Fibroblast of the aortic adventitia (primary cell): ENCODE data around the gene SPTBN1. TPM values are rescaled to one million over a fixed set of nuclear protein-coding genes. Genes with fewer than 3 reads are reported as not detected.

Source experiments
- DNase-seq: peaks from one replicate; pipeline ENCODE4 v3.0.0-alpha.2; 2010; ENCODE audit warnings: low read depth
- H3K4me3 ChIP-seq: 2 replicates; pipeline ENCODE4 v1.5.1; 2011; ENCODE audit warnings: low read depth, mild to moderate bottlenecking, control low read depth, low read length, moderate library complexity
- total RNA-seq: library from RNA; depleted of rRNA; stranded (reverse); fragments of >200 nt; gene quantifications from 2 replicates; pipeline ENCODE4 v1.2.3, GENCODE V29; 2012; ENCODE audit warnings: low replicate concordance
- TF ChIP-seq, protein P1 (sequence below): IDR thresholded peaks from 2 replicates; pipeline ENCODE4 v1.5.1; 2011; ENCODE audit warnings: mild to moderate bottlenecking, low read length, control low read depth, inconsistent platforms; ENCODE audit not compliant: insufficient read depth

The SPTBN1 gene
- total RNA-seq, 1 donor: 293 TPM

DNA sequence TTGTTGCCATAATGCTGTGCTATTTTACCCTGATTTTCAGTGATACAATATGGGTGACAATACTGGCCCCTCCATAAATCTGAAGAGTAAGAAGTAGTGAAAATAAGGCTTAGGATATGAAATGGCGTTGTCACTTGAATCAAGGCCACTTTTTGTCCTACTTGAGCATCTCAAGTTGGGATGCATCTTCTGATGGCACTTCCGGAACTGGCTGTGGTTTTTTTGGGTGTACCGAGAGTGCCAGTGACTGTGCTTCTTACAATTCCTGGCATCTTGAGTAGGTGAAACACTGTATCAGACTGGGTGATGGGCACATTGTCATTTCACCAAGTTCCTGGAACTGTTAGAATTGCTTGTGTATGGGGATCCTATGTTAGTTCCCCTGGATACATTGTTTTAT is 214.9 kb downstream of the SPTBN1 start:
- DNase-seq: no peak
- TF ChIP-seq, protein P1, sequence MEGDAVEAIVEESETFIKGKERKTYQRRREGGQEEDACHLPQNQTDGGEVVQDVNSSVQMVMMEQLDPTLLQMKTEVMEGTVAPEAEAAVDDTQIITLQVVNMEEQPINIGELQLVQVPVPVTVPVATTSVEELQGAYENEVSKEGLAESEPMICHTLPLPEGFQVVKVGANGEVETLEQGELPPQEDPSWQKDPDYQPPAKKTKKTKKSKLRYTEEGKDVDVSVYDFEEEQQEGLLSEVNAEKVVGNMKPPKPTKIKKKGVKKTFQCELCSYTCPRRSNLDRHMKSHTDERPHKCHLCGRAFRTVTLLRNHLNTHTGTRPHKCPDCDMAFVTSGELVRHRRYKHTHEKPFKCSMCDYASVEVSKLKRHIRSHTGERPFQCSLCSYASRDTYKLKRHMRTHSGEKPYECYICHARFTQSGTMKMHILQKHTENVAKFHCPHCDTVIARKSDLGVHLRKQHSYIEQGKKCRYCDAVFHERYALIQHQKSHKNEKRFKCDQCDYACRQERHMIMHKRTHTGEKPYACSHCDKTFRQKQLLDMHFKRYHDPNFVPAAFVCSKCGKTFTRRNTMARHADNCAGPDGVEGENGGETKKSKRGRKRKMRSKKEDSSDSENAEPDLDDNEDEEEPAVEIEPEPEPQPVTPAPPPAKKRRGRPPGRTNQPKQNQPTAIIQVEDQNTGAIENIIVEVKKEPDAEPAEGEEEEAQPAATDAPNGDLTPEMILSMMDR: no peak
- no peak overlapping the region for H3K4me3 ChIP-seq

DNA sequence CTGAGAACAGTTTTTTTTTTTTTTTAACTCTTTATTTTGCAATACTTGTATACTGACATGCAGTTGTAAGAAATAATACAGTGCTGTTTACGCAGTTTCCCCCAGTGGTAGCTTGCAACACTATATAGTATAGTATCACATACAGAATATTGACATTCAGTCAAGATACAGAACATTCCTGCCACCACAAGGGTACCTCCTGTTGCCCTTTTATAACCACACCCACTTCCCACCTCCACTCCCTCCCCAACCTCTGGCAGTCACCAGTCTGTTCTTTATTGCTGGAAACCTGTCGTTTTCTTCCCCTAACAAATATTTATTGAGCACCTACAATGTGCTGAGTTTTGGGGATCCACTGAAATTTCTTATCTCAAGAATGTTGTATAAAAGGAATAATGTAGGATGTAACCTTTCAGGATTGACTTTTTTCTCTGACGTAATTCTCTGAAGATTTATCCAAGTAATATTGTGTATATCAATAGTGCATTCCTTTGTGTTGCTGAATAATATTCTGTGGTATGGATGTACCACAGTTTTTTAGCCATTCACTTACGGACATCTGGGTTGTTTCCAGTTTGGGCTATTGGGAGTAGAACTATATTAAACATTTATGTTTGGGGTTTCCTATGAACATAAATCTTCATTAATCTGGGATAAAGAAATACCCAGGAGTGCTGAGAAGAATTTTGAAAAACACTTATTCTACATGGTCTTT is 215.9 kb downstream of the SPTBN1 start:
- TF ChIP-seq, protein P1: no peak
- peak; percentile 68 for DNase-seq
- H3K4me3 ChIP-seq: no peak overlapping the region

DNA sequence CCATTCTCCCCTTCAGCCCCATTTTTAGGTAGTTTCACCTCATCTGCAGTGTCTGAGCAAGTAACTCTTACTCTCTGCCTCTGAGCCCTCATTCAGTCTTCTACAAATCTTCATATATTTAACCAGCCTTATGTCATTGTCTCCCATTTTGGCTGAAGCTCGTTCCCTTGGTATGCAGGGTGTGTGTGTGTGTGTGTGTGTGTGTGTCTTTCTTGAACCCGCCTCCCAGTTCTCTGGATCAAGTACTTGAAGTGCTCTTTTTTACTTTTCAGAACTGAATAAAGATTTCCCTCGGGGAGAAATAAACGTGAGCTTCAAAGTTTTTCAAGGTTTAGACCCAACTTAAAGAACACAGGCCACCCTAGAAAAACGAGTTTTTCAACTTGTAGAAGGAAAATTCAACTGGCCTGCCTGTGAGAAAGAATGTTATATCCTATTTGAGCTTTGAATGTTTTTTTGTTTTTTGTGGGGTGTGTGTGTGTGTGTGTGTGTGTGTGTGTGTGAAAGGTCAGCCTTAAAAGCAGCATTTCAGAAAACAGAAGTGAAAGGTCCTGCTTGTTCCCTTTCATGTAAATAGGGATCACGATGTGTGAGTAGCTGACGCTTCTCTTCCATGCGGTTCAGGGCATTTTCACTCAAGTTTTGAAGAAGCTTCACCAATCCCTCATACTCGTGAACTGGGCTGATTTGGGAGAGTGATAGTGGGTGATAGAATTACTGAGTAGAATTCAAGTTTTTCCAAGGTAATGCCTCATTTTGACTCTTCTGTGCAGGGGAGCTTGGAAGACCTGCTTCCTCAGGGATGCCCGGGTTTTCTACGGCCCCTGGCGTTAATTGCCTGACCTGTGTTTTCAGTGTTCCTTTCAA is 216.7 kb downstream of the SPTBN1 start:
- DNase-seq: peak; percentile 60
- H3K4me3 ChIP-seq: no peak overlapping the region
- TF ChIP-seq, protein P1: no peak

DNA sequence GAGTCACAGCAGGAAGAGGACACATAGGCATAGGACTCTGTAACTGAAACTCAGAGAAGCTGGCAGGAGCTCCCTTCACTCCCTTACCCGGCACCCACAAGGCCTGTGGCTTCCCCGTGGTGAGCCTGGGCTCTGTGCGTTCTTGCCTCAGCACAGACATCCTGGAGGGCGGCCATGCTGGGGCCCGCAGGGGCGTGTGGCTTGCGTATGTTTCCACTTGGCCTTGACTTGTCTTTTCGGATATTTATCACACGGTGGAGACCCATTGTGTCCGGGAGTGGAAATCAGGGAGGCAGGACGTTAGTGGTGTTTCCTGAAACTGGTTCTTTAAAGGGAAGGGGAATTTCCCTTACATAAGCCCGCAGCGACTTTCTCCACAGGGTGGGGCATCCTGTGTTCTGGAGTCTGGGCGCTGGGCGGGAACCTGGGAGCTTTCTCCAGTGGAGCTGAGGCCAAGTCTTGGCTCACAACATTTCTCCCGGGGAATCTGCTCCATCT is 217.4 kb downstream of the SPTBN1 start:
- H3K4me3 ChIP-seq: peak overlapping the region; percentile 18
- peak; percentile 94 for DNase-seq
- TF ChIP-seq, protein P1: no peak

DNA sequence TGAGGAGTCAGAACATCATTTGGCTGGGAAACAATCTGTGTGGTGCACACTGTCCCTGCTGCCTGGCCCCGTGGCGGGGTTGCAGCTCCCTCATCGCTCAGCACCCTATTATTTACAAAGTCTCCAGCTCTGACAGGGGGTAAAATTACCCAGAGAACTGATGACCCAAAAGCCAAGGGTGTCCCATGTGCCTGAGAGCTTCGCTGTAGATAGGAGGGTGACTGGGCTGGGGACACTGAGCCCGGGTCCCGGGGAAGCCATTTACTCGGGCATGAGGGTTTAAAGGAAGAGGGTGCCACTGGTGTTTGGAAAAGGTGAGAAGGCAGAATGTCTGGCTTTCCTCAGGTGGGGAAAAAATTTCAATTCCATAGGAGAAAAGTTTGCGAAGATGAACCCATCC is 219.2 kb downstream of the SPTBN1 start:
- no peak overlapping the region for H3K4me3 ChIP-seq
- no peak for DNase-seq
- TF ChIP-seq, protein P1: no peak

DNA sequence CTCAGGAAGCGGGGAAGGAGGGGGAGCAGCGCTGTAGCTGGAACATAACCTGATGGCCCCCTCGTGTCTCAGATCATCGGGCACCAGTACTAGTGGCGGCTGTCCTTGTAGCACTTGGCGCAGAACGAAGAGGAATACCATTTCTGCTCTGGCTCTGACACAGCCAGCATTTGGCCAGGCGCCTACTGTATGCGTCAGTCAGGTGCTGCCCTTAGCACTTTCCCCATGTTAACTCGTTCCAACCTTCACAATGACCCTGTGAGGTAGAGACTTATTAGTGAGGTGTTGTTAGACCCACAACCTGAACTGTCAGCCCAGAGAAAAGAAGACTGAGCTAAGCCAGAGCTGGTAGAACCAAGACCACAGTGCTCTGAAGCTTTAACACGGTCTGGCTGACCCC is 219.6 kb downstream of the SPTBN1 start:
- TF ChIP-seq, protein P1: no peak
- H3K4me3 ChIP-seq: no peak overlapping the region
- peak; percentile 9 for DNase-seq
